GM19463 (cell line): ENCODE measurements around the gene HS6ST1.

ENCODE experiments used
- ATAC-seq: cut with Tn5 transposase; IDR thresholded peaks from one replicate; pipeline ENCODE4 v1.9.1; 2021; ENCODE audit warnings: mild to moderate bottlenecking, moderate library complexity; ENCODE audit not compliant: unreplicated experiment

The HS6ST1 gene

DNA sequence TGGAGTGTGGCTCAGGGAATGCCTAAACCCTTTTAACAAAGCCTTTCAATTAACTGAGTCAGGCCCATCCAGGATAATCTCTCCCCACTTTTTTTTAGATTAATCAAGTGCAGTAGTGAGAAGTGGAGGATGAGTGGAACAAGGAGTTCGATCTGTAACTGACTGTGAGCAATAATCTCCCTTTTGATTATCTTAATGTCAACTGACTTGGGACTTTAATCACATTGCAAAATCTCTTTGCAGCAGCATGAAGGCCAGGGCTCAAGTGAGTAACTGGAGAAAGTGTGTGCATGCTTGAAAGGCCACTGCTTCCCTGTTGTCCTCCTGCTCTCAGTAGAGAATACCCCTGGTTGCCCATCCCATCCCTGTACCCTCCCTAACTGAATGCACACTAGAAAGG, 32.1 kb upstream of the HS6ST1 start:
- ATAC-seq: no peak

- no peak for ATAC-seq
Observed at GRCh38 chr2:128348701-128349100, 30.0 kb upstream of the HS6ST1 start.

DNA sequence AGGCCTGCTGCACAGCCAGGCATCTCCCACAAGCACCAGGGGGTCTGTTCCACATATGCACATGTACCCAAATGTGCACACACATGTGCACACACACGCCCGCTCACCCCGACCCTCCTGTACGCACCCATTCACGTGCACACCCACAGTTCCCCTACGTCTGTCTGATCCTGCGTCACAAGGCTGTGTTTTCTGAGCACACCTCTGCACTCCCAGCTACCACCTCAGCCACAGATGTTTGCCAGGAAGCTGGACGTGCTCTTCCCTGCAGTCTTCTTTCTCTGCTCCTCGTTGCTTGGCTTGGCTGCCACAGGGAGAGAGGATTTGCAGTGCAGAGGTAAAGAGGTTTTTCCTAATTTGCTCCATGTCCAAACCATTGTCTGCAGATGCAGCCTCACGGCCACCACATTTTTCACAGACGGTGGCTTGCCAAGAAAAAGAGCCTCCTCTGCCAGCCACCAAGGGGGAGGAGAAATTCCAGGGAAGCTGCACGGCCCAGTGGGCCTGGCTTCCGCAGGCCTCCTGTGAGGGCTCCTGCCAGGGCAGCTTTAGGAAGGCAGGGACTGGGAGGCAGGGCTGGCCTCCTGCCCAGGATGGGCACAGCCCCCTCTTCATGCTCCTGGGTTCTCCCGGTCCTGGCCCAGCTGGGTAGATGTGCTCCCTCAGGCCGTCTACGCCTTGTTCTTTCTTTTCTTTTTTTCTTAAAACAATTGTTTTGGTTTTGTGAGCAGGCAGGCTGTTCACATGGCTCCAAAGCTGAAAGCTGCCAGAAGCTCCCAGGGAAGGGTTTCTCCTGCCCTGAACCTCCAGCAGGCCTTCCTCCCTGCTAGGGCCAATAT, 29.3 kb upstream of the HS6ST1 start:
- ATAC-seq: no peak

DNA sequence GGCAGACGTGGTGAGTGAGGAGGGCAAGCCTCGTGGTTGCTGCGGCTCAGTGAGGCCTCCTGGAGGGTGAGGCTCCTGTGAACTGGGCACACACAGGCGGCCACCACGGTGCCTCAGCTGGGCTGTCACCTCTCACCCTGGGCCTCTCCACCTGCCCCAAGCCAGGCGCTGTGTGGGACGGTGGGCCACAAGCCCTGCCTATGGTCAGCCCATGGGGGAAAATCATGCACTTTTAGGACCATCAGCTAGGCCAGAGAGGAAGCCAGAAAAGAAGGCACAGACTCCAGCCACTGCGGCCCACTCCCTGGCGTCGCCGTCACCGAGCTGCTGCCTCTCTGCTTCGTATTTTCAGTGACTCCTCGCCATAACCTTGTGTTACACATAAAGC, 28.5 kb upstream of the HS6ST1 start:
- ATAC-seq: no peak

GRCh38 chr2:128346291-128347170, 27.9 kb upstream of the HS6ST1 start:
- ATAC-seq: no peak

DNA sequence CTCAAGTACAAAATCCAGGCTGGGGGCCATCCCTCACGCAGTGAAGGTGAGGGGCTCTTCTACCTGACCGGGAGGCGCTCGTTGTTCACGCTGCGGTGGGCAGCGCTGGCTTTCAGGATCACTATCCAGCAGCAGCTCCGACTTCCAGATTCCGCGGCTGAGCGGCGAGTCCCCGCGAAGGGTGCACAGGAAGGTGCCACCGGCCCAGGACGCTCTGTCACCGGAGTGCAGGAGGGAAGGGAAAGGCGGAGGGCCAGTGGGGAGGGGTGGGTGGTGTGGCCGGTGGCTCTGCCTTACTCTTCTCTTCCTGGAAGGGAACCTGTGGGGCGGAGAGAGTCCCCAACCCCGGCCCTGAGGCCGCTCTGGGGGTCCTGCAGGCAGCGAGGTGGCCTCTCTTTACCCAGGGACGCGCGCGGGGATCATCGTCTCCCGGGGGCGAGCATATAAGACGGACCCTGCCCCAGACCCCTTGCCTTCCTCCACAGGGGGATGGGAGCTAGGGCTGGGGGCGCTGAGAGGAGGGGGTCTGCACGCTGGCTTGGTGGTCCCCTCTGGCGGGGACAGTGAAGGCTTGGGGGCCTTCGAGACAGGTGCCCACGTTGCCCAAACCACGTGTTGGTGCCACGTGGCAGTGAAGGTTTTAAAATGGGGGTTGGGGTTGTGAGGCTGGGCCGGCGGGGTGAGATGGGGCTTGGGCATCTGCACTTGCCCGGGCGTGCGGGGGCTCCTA, 26.9 kb upstream of the HS6ST1 start:
- ATAC-seq: no peak

- no peak for ATAC-seq
Observed at GRCh38 chr2:128344101-128344500, 25.4 kb upstream of the HS6ST1 start.

GRCh38 chr2:128343459-128343858, 24.8 kb upstream of the HS6ST1 start:
- ATAC-seq: no peak

DNA sequence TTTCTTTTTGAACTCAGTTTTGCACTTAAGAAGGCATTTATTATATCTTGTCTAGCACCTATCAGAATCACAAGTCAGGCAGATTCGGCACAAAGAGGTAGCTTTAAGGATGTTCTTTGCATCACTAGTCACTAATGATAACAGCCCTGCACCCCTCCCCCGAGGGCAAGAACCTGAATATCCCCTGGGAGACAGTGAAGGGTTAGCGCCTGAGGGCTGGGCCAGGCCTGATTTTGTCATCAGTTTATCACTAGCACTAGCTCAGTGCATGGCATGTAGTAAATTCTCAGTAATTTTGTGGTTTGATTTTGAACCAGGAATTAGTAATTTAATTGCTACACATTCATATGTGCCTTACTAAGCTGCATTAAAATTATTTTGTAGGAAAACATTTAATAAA, 23.9 kb upstream of the HS6ST1 start:
- ATAC-seq: no peak

GRCh38 chr2:128341621-128342020, 23.0 kb upstream of the HS6ST1 start:
- no peak for ATAC-seq

DNA sequence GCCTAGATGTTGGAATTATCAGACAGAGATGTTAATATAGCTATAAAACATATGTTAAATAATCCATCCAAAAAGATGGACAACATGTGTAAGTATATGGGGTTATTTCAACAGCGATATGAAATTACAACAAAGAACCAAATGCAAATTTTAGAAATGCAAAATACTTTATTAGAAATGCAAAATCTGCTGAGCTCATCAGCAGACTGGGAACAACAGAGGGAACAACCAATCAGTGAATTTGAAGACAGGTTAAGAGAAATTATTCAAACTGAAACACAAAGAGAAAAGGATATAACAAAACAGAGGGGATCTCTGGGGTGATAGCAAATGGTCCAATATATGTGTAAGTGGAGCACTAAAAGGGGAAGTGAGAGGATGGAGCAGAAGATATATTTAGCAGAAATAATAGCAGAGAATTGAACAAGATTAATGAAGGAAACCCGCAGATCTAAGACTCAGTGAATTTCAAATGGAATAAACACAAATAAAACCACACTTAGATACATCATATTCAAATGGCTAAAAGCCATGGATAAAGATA, 13.5 kb upstream of the HS6ST1 start:
- ATAC-seq: no peak

DNA sequence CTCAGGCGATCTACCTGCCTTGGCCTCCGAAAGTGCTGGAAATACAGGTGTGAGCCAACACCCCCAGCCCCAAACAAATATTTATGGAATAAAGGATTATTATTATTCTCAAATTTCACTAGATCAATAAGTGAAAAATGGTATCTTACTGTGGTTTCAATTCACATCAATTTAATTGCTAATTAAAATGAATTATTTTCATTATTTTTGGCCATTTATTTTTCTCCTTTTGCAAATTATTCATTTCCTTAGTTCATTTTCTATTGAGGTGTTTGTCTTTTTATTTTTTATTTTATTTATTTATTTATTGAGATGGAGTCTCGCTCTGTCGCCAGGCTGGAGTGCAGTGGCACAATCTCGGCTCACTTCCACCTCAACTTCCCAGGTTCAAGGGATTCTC, 11.9 kb upstream of the HS6ST1 start:
- ATAC-seq: no peak

DNA sequence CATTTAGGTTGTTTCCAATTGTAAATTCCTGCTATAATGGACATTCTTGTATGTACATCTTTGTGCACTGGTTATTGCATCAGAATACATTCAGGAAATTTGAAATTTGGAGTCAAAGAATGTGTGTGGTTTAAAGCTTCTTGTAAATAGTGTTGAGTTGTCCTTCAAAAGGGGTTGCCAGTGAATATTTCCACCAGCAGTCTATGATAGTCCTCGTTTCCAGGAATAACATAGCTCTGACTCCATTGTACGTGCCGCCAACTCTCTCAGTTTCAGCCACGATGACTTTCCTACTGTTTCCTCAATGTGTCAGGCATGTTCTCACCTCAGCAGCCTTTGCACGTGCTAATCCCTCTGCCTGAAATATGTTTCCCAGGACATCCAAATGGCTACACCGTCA, 10.9 kb upstream of the HS6ST1 start:
- ATAC-seq: no peak

DNA sequence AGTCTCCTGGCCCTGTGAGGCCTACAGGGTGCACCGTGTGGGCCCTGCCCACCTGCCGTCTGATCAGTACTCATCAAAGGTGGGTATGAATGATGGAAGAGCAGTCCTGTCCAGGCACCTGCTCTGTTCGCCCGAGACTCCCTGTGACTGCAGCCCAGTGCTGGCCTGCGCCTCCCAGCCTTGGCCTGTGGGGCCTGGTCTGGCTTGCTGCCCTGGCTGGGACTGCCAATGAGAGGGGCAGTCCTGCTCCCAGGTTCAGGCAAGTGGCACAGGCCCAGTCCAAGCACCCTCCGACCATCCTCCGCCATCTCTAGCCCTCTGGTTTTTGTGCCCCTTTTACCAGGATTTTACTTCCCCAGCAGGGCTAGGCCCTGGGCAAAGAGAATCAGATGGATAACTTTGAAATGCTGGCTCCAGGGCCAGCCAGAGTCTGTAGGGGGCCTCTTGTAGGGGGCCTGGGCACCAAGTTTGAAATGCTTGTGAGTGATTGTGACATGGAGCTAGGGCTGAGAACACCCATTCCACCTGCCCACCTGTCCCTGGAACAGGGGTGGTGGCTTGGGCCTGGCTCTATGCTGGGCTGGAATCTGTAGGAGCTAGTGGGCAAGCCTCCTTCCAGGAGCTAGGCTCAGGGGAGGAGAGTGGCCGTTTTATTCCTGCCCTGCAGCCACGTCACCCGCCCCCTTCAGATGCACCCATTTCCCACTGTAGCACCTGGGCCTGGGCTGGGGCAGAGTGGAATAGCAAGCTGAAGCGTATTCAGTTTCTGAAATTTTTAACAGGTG, 8.7 kb upstream of the HS6ST1 start:
- no peak for ATAC-seq

GRCh38 chr2:128326346-128326745, 7.7 kb upstream of the HS6ST1 start:
- ATAC-seq: no peak

GRCh38 chr2:128325611-128326181, 7.0 kb upstream of the HS6ST1 start:
- no peak for ATAC-seq

- ATAC-seq: no peak
Observed at GRCh38 chr2:128324897-128325410, 6.3 kb upstream of the HS6ST1 start.

DNA sequence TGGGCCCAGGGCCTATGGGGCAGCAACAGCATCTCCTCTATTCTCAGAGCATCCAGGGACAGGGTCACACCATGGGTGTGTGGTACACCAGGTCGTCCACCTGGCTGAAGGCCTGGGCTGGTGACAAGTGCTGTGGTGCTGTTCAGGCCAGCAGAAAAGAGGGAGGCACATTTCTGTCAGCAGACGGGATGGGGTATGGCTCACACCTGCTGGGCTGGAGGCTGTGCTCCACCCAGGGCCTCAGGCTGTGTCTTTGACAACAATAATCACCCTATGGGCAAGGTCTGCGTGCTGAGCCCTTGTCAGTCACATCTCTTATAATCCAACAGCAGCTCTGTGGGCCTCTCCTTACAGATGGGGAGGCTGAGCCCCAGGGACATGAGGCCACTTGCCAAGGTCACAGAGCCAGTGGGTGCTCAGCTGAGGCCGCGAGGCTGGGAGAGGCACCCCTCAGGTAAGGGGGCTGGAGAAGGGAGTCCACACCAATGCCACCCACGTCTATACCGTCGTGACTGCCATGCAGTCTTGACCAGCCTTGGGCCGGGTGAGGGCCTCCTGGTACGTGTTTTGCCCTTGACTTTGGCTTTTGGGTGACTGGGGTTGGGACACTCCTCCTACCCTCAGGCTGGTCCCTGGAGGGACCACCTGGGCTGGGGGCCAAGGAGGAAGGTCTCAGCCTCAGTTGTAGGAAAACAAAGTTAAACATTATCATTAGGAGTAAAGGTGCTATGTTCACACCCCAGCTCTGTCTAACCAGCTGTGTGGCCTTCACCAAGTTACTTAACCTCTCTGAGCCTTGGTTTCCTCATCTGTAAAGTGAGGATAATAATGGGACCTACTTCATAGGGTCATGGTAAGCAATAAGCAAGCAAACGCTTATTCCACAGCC, 5.6 kb upstream of the HS6ST1 start:
- no peak for ATAC-seq

DNA sequence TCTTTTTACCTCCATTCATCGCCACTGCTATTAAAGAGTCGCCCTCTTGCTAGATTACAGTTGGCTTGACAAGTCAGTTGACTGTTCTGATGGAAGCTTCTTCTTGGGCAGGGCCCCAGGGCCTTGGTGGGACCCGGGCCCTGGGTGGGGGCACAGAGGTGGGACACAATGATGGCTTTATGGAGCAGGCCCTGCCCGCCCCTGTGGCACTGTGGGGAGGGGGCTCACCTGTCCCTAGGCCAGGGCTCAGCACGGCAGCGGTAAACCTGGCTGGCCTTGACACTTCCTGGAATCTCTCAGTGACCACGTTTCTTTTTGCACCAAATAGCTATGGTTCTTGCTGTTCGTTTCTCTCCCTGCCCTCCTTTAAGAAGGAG, 4.9 kb upstream of the HS6ST1 start:
- no peak for ATAC-seq
